A673 (cell line): ENCODE measurements around the gene HP1BP3.

Source experiments
- CTCF ChIP-seq: fragments of 300-800, 200-600 bp; sonication (generic); conservative IDR thresholded peaks from 2 replicates; pipeline ENCODE4 v1.5.1; 2017; ENCODE audit warnings: low read depth, mild to moderate bottlenecking, antibody characterized with exemption, low read length, moderate library complexity, mixed read lengths
- EZH2 ChIP-seq: fragments of 200-600 bp; sonication (generic); IDR thresholded peaks from 2 replicates; pipeline ENCODE4 v1.6.1; 2017; ENCODE audit warnings: borderline replicate concordance, low read depth, mild to moderate bottlenecking, mixed read lengths, antibody characterized with exemption, low read length; ENCODE audit not compliant: poor library complexity, severe bottlenecking

DNA sequence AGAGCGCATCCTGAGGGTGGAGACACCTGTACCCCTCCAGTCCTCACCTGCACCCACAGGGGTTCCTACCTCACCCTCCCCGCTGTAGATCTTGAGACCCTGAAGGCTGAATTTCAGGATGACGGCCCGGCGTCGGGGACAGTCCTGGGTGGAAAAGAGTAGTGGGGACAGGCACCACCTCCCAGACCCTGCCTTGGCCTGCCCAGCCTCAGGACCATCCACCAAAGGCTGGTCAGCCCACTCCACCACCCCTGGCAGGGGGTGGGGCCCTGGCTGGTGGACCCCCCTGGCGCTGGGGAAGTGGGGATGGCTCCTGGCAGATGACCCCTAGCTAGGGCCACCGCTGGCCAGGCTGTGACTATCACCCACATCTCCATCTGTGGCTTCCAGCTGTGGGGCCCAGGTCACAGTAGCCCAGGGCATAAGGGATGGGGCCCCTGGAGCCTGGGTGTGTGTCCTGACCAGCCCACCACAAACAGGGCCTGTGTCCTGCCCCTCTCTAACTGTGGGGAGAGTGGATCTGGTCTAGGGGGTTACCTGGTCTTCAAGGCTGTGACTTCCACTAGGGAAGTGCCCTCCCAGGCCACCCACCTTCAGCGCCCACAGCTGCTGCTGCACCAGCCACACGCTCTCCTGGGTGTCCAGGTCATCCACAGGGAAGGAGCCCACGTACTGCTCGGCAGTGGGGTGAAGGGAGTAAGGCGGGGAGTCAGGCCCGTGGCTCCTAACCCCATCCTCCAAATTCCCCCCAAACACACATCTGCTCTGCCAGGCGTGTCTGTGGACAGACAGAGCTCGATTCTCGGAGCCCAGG, 60.0 kb downstream of the HP1BP3 start:
- no peak for TF ChIP-seq CTCF
- no peak for TF ChIP-seq EZH2
